Gastroesophageal sphincter (tissue), 4 donors: ENCODE data around the gene NR5A2. TPM values are rescaled to one million over a fixed set of nuclear protein-coding genes. Genes with fewer than 3 reads are reported as not detected.
"Not testable (repeated sequence)": the region's sequence is repeated elsewhere in the genome, so short reads cannot be mapped to it uniquely, and the experiment has no call there.

Experiments used
- ATAC-seq: fragments of 150-250 bp; one replicate; pipeline ENCODE4 v1.9.1; 2016; ENCODE audit warnings: mild to moderate bottlenecking, moderate library complexity
- H3K27ac ChIP-seq, 4 donors: fragments of 200-600 bp; sonication (generic) in 3 of 4; 1 replicate in 3 of 4; 2 replicates in 1 of 4; pipeline ENCODE4 v1.5.1; 2016 to 2019
- H3K27me3 ChIP-seq: fragments of 200-600 bp; sonication (generic); one replicate; pipeline ENCODE4 v1.5.1; 2019
- H3K36me3 ChIP-seq, 2 donors: fragments of 200-600 bp; sonication (generic); one replicate each; pipeline ENCODE4 v1.5.1; 2019; ENCODE audit warnings: control low read depth in 1 of 2
- H3K4me1 ChIP-seq, 3 donors: fragments of 200-600 bp; sonication (generic); 1 replicate in 2 of 3; 2 replicates in 1 of 3; pipeline ENCODE4 v1.5.1; 2016 to 2019; ENCODE audit warnings: control low read depth in 2 of 3
- H3K4me3 ChIP-seq, 2 donors: fragments of 200-600 bp; sonication (generic); one replicate each; pipeline ENCODE4 v1.5.1; 2019; ENCODE audit warnings: mild to moderate bottlenecking in 1 of 2, moderate library complexity in 1 of 2
- H3K9me3 ChIP-seq, 3 donors: fragments of 200-600 bp; sonication (generic); one replicate each; pipeline ENCODE4 v1.5.1; 2017 to 2019; ENCODE audit warnings: control low read depth in 2 of 3
- CTCF ChIP-seq, 4 experiments: fragments of 200-600 bp in 2 of 4; fragments of 450-650 bp in 2 of 4; sonication (generic) in 1 of 4; IDR thresholded peaks; one replicate each; pipeline ENCODE4 v1.5.1; 2017 to 2019; ENCODE audit warnings: antibody characterized with exemption in 4 of 4, mild to moderate bottlenecking in 2 of 4, moderate library complexity in 2 of 4
- EP300 ChIP-seq: sonication (generic); formaldehyde crosslinking; IDR thresholded peaks from one replicate; pipeline ENCODE4 v1.6.1; 2017; ENCODE audit warnings: antibody characterized with exemption, mild to moderate bottlenecking
- POLR2A ChIP-seq, 2 donors: fragments of 450-650 bp; IDR thresholded peaks; one replicate each; pipeline ENCODE4 v1.6.1; 2017; ENCODE audit warnings: antibody characterized with exemption in 2 of 2, mild to moderate bottlenecking in 2 of 2, moderate library complexity in 1 of 2
- POLR2AphosphoS5 ChIP-seq: sonication (generic); formaldehyde crosslinking; IDR thresholded peaks from one replicate; pipeline ENCODE4 v1.6.1; 2017; ENCODE audit warnings: antibody characterized with exemption
- WGBS, 2 donors: methylation state at CpG; one replicate each; pipeline ENCODE4 v1.1.5; 2018; ENCODE audit warnings: low coverage in 1 of 2; 5-methylcytosine and 5-hydroxymethylcytosine counted together
- total RNA-seq, 4 donors: library from RNA; depleted of rRNA; stranded (reverse); fragments of >200 nt; gene quantifications; one replicate each; pipeline ENCODE4 v1.1.0, GENCODE V29; 2016

The NR5A2 gene
- total RNA-seq, 4 donors from 2014 or later: 2.0 to 4.2 (median 3.1) TPM

- Histone ChIP-seq H3K36me3 (no peaks in the 10 kb centered on the region), H3K27me3 (no peaks in the 10 kb centered on the region), H3K27ac (peak overlapping the region in 2 of 4 donors; percentile 35 to 48), H3K4me1 (peaks cover 0 to 19% (median 0%) of the 10 kb centered on the region in 3 donors), H3K9me3 (no peaks in the 10 kb centered on the region), H3K4me3 (no peak overlapping the region)
- 75 to 84% methylated on average over 2 of the region's 2 CpGs for WGBS, 2 donors
- TF ChIP-seq POLR2A (IDR thresholded peaks at IDR 0.05) (no peak), POLR2AphosphoS5 (no peak), EP300 (no peak), CTCF (IDR thresholded peaks at IDR 0.05) (no peak)
- no peak for ATAC-seq
These were observed 156.1 kb downstream of the NR5A2 start for GRCh38 chr1:200183637-200184036.

GRCh38 chr1:200184196-200184595, 156.7 kb downstream of the NR5A2 start:
- H3K4me3 ChIP-seq: no peak overlapping the region
- 9 to 31% methylated on average over 3 to 4 of the region's 4 CpGs for WGBS, 2 donors
- TF ChIP-seq EP300 (no peak), POLR2A (IDR thresholded peaks at IDR 0.05) (no peak), CTCF (IDR thresholded peaks at IDR 0.05) (no peak), POLR2AphosphoS5 (peak; percentile 41)
- H3K4me1 ChIP-seq: peaks cover 0 to 19% (median 0%) of the 10 kb centered on the region in 3 donors
- no peaks in the 10 kb centered on the region for H3K27me3 ChIP-seq
- H3K36me3 ChIP-seq: no peaks in the 10 kb centered on the region
- peak overlapping the region in 2 of 4 donors; percentile 35 to 48 for H3K27ac ChIP-seq
- peak; percentile 92 for ATAC-seq
- no peaks in the 10 kb centered on the region for H3K9me3 ChIP-seq

GRCh38 chr1:200185191-200185590, 157.7 kb downstream of the NR5A2 start:
- H3K4me1 ChIP-seq: peaks cover 0 to 19% (median 0%) of the 10 kb centered on the region in 3 donors
- not testable (repeated sequence) for H3K27ac ChIP-seq, ATAC-seq, H3K27me3 ChIP-seq, H3K4me3 ChIP-seq, H3K9me3 ChIP-seq, H3K36me3 ChIP-seq
- WGBS, 2 donors: 82% methylated on average over 5 of the region's 8 CpGs; no CpG with 5 or more reads in 1 of the 2 donors

GRCh38 chr1:200187332-200187731, 159.8 kb downstream of the NR5A2 start:
- H3K27me3 ChIP-seq, H3K36me3 ChIP-seq, H3K4me3 ChIP-seq, ATAC-seq, H3K27ac ChIP-seq, H3K9me3 ChIP-seq: not testable (repeated sequence)
- H3K4me1 ChIP-seq: peaks cover 0 to 19% (median 0%) of the 10 kb centered on the region in 3 donors
- WGBS, 2 donors: 60 to 83% methylated on average over 2 of the region's 2 CpGs

- no peaks in the 10 kb centered on the region for H3K9me3 ChIP-seq
- no peaks in the 10 kb centered on the region for H3K4me1 ChIP-seq
- no peak overlapping the region for H3K27ac ChIP-seq
- H3K27me3 ChIP-seq: no peaks in the 10 kb centered on the region
- ATAC-seq: no peak
- TF ChIP-seq POLR2A (IDR thresholded peaks at IDR 0.05) (no peak), POLR2AphosphoS5 (no peak), CTCF (IDR thresholded peaks at IDR 0.05) (no peak), EP300 (no peak)
- no peak overlapping the region for H3K4me3 ChIP-seq
- no peaks in the 10 kb centered on the region for H3K36me3 ChIP-seq
- 64 to 69% methylated on average over 3 of the region's 3 CpGs for WGBS, 2 donors
These were observed 164.5 kb downstream of the NR5A2 start for GRCh38 chr1:200191993-200192392.

- TF ChIP-seq EP300 (no peak), POLR2A (IDR thresholded peaks at IDR 0.05) (no peak), POLR2AphosphoS5 (no peak), CTCF (IDR thresholded peaks at IDR 0.05) (no peak)
- no peak overlapping the region for H3K27ac ChIP-seq
- no peaks in the 10 kb centered on the region for H3K4me1 ChIP-seq
- WGBS, 2 donors: 92 to 98% methylated on average over 2 to 8 of the region's 8 CpGs
- no peaks in the 10 kb centered on the region for H3K36me3 ChIP-seq
- no peak for ATAC-seq
- no peaks in the 10 kb centered on the region for H3K27me3 ChIP-seq
- H3K4me3 ChIP-seq: no peak overlapping the region
- H3K9me3 ChIP-seq: no peaks in the 10 kb centered on the region
These were observed 167.0 kb downstream of the NR5A2 start for GRCh38 chr1:200194477-200194876.
